Measurements from ENCODE around the gene CCN6. TPM values are rescaled to one million over a fixed set of nuclear protein-coding genes. Genes with fewer than 3 reads are reported as not detected.
"Not testable (repeated sequence)": the region's sequence is repeated elsewhere in the genome, so short reads cannot be mapped to it uniquely, and the experiment has no call there.

The CCN6 gene
- total RNA-seq, 2 experiments from 2014 or later, result 0.21 TPM; not detected in 1

DNA sequence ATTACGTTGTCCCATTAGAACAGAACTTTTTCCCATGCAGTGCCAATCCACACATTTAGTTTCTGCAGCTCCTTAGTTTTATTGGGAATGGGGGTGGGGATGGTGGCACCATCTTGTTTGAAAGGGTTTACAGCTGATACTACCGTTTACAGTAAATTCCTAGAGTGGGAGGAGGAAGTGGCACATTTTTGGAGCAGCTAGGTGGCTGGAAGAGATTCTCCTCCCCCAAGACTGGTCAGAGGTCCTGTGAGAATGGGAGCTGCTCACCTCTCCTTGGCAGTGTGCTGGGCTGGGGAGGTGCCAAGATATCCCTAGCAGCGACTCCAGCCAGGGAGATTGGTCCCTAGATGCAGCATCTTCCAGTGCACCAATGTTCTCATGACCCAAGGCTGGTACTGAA, 12.4 kb upstream of the CCN6 start:
- CTCF ChIA-PET, result interaction anchor here (0.6 to 9.7 kb wide), 18 partner anchors 8 to 782 kb away, joined by 3 to 310 read pairs (median 4); partner anchors contain the start of gene TRAF3IP2
- no peak overlapping the region for H3K4me3 Mint-ChIP-seq
- no peak for DNase-seq
- peak overlapping the region; percentile 98 for H3K27ac Mint-ChIP-seq
- no peaks in the 10 kb centered on the region for H3K27me3 Mint-ChIP-seq (ENCODE audit: low read depth)
- no peaks in the 10 kb centered on the region for H3K36me3 Mint-ChIP-seq (ENCODE audit: low read depth)
- peaks cover 53% of the 10 kb centered on the region for H3K4me1 Mint-ChIP-seq (ENCODE audit: low read depth)
- no peaks in the 10 kb centered on the region for H3K9me3 Mint-ChIP-seq
- intact Hi-C loops (cut with micrococcal nuclease), result loop anchor here (5.0 to 10.0 kb wide), 4 partner anchors 704 to 1027 kb away; partner anchors contain the start of gene SLC16A10

DNA sequence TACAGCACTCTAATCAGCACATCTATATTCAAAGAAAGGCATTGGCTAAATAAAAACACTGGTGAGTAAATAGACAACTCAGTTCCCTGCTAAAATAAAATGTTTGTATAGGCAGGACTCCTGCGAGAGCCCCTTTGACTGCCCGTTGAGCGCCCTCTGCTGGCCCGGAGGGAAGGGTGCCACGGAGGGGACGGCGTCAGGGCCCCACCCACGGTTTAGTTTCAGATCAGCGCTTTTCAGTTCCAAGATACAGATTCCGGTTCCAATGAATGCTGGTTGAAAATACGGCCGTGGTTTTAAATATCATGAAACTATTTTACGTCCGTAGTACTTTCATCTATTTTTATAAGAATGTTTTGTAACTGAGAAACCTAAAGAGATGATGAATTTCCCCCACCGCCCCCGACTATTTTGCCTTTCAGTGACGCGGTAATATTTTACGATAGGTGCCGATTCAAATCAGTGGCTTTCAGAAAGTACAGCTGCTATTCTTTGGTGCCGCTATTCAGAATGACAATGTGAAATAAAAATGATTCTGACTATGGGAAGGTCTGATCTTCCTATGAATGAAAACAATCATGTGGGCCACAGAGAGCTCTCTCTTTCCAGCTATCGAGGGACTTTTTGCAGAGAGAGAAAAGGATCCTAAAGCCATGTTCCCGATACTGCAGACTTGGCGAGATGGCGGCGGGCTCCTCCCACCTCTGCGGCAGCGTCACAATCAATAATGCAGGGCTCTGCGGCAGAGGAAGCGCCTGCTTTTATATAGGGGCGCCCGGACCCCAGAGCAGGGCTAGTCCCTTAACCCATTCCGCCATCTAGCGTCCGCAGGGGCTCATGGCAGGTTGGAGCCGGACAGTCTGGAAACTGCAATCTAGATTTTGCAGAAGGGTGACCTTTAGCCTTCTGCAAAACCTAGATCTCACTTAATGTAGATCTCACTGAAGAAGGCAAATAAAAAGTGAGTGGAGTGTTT, 10.6 kb upstream of the CCN6 start:
- peak; percentile 94 for DNase-seq
- H3K27me3 Mint-ChIP-seq (ENCODE audit: low read depth), result no peaks in the 10 kb centered on the region
- no peaks in the 10 kb centered on the region for H3K36me3 Mint-ChIP-seq (ENCODE audit: low read depth)
- peaks cover 39% of the 10 kb centered on the region for H3K4me1 Mint-ChIP-seq (ENCODE audit: low read depth)
- H3K9me3 Mint-ChIP-seq, result no peaks in the 10 kb centered on the region
- peak overlapping the region; percentile 98 for H3K27ac Mint-ChIP-seq
- peak overlapping the region; percentile 91 for H3K4me3 Mint-ChIP-seq
- CTCF ChIA-PET, result interaction anchor here (0.6 to 9.7 kb wide), 45 partner anchors 8 to 1032 kb away, joined by 3 to 310 read pairs (median 4); partner anchors contain the start of genes CCN6, FAM229B and TUBE1
- intact Hi-C loops (cut with micrococcal nuclease), result loop anchor here (1.0 to 10.0 kb wide), 22 partner anchors 15 to 1029 kb away; partner anchors contain the start of genes FAM229B, FYN, SLC16A10 and TRAF3IP2

DNA sequence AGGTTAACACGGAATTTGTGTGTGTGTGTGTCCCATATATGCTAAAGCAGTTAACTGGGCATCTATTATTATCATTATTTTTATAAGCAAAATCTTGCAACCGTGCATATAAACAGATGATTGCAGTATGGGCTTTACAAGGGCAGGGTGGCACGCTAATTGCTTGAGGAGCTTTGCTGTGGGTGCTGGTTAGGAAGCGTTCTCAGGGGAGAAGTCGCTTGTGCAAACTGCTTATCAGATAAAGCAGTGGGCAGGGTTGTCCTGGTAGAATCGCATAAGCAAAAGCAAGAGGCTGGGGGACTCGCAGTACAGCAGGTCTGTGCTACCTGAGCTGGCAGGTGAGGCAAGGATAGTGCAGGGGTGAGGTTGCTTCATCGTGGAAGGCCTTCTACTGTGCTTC, 9.7 kb upstream of the CCN6 start:
- peak overlapping the region; percentile 91 for H3K4me3 Mint-ChIP-seq

DNA sequence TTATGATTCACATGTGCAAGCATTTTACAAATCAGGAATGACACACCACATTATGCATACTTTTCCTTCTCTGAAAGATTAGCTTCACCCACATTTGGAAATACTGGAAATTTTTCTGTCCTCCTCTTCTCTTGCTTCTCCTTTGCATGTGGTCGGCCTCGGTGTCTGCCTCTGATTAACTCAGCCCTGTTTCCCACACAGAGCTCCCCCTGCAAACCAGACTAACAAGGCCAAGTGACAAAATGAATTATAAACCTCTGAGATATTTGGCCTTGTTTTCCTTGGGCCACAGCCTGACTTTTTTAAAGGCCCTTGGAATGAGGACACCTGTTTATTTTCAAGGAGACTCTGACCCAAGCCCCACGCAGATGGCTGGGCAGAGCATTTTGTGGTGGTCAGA, 9.0 kb upstream of the CCN6 start:
- Mint-ChIP-seq H3K9me3 (no peaks in the 10 kb centered on the region), H3K36me3 (ENCODE audit: low read depth) (no peaks in the 10 kb centered on the region), H3K27ac (no peak overlapping the region), H3K27me3 (ENCODE audit: low read depth) (no peaks in the 10 kb centered on the region), H3K4me3 (no peak overlapping the region), H3K4me1 (ENCODE audit: low read depth) (peaks cover 35% of the 10 kb centered on the region)
- DNase-seq, result no peak
- intact Hi-C loops (cut with micrococcal nuclease), result loop anchor here (5.0 to 10.0 kb wide), 4 partner anchors 708 to 1030 kb away; partner anchors contain the start of gene SLC16A10
- CTCF ChIA-PET, result interaction anchor here (0.9 to 9.7 kb wide), 11 partner anchors 17 to 786 kb away, joined by 3 to 310 read pairs (median 8); partner anchors contain the start of gene TRAF3IP2

More for the DNA sequence above, 9.7 kb upstream of the CCN6 start:
- intact Hi-C loops (cut with micrococcal nuclease), result loop anchor here (5.0 to 10.0 kb wide), 4 partner anchors 707 to 1029 kb away; partner anchors contain the start of gene SLC16A10
- Mint-ChIP-seq H3K36me3 (ENCODE audit: low read depth) (no peaks in the 10 kb centered on the region), H3K9me3 (no peaks in the 10 kb centered on the region), H3K27ac (peak overlapping the region; percentile 98), H3K27me3 (ENCODE audit: low read depth) (no peaks in the 10 kb centered on the region), H3K4me1 (ENCODE audit: low read depth) (peaks cover 40% of the 10 kb centered on the region)
- CTCF ChIA-PET, result interaction anchor here (0.9 to 9.7 kb wide), 13 partner anchors 17 to 785 kb away, joined by 3 to 310 read pairs (median 8); partner anchors contain the start of gene TRAF3IP2
- no peak for DNase-seq

DNA sequence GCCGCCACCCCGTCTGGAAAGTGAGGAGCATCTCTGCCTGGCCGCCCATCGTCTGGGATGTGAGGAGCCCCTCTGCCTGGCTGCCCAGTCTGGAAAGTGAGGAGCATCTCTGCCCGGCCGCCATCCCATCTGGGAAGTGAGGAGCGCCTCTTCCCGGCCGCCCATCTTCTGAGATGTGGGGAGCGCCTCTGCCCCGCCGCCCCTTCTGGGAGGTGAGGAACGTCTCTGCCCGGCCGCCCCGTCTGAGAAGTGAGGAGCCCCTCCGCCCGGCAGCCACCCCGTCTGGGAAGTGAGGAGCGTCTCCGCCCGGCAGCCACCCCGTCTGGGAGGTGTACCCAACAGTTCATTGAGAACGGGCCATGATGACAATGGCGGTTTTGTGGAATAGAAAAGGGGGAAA, 6.4 kb upstream of the CCN6 start:
- peaks cover 14% of the 10 kb centered on the region for H3K4me1 Mint-ChIP-seq (ENCODE audit: low read depth)
- H3K27ac Mint-ChIP-seq; H3K27me3 Mint-ChIP-seq (ENCODE audit: low read depth); H3K36me3 Mint-ChIP-seq (ENCODE audit: low read depth); DNase-seq; H3K9me3 Mint-ChIP-seq; H3K4me3 Mint-ChIP-seq: not testable (repeated sequence)
- CTCF ChIA-PET, result interaction anchor here (0.7 kb wide), 1 partner anchor 97 kb away, joined by 3 read pairs; no protein-coding TSS in a partner anchor
- intact Hi-C loops (cut with micrococcal nuclease), result loop anchor here (10.0 kb wide), 2 partner anchors 963 to 1033 kb away; partner anchors contain the start of gene SLC16A10

DNA sequence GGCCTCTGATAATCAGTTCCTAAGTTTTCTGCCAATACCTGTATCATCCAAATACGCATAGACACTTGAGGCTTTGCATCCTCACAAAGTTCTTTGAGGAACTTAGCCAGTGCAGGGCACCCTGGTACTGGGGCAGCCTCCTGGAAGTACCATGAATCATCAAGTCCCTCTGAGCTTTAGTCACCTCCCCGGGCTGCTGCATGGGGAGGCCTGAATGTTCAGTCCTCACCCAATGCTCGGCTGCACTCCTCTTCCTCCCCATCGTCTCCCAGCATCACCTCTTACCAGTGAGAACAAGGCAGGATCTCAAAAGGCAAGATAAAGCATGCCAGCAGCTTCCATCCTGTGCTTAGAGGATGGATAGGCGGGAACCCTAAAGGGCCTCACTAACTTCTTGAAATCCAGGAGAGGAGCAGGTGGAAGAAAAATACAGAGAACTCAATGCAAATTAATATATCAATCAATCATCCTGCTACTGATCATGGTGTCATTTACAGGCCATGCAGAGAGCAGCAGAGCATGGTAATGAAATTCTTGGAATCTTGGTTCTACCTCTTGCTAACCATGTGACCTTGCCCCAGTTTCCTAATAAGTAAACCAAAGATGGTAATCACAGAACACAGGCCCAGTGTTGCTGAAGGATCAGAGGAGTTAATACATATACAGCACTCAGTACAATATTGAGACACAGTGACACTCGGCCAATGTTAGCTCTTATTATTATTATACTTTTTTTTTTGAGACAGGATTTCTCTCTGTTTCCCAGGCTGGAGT, 4.7 kb upstream of the CCN6 start:
- Mint-ChIP-seq H3K27me3 (ENCODE audit: low read depth) (no peaks in the 10 kb centered on the region), H3K9me3 (no peaks in the 10 kb centered on the region), H3K4me1 (ENCODE audit: low read depth) (peaks cover 5% of the 10 kb centered on the region), H3K4me3 (no peak overlapping the region), H3K36me3 (ENCODE audit: low read depth) (no peaks in the 10 kb centered on the region), H3K27ac (no peak overlapping the region)
- no peak for DNase-seq
- CTCF ChIA-PET, result interaction anchor here (1.0 to 1.9 kb wide), 5 partner anchors 8 to 114 kb away, joined by 3 to 7 read pairs (median 5); partner anchors contain the start of genes FAM229B and TUBE1
- intact Hi-C loops (cut with micrococcal nuclease), result loop anchor here (10.0 kb wide), 2 partner anchors 964 to 1034 kb away; partner anchors contain the start of gene SLC16A10

DNA sequence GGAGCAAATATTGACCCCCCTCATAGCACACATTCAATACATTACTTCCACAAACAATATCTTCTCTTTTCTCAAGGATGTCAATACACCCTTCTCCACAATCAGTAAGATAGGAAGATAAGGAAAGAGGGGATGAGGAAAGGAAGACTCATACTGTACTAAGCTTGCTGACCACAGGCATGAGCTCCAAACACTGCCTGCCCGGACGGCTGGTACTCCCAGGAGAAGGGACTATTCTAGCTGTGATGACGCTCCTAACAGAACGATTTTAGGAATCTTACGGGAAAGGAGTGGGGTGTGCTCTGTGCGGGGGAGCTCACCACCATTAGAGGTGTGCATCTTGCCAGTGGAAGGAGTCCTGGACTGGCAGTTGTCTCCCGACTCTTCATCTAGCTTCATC, 3.9 kb upstream of the CCN6 start:
- H3K9me3 Mint-ChIP-seq, result no peaks in the 10 kb centered on the region
- no peak overlapping the region for H3K4me3 Mint-ChIP-seq
- no peaks in the 10 kb centered on the region for H3K27me3 Mint-ChIP-seq (ENCODE audit: low read depth)
- CTCF ChIA-PET, result interaction anchor here (1.0 to 1.9 kb wide), 8 partner anchors 9 to 354 kb away, joined by 3 to 8 read pairs (median 5); partner anchors contain the start of genes FAM229B and TUBE1
- no peak overlapping the region for H3K27ac Mint-ChIP-seq
- DNase-seq, result no peak
- peaks cover 2% of the 10 kb centered on the region for H3K4me1 Mint-ChIP-seq (ENCODE audit: low read depth)
- intact Hi-C loops (cut with micrococcal nuclease), result loop anchor here (10.0 kb wide), 2 partner anchors 965 to 1035 kb away; partner anchors contain the start of gene SLC16A10
- no peaks in the 10 kb centered on the region for H3K36me3 Mint-ChIP-seq (ENCODE audit: low read depth)

DNA sequence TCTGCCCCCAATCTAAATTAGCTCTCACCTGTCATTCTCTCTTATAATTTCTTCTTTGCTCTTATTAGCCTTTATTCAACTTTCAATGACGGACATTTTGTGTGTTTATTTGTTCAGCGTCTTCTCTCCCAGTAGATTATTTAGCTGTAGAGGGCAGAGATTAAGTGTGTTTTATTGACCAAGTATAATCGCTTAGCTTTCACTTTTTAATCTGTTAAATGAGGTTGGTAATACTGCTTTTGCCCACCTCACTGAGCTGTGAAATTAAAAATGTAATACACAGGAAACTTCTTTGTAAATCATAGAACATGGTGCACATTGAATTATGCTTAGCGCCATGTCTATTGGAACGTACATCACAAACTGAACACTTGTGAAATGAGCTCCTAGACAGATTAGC, 3.5 kb upstream of the CCN6 start:
- Mint-ChIP-seq H3K27ac (no peak overlapping the region), H3K9me3 (no peaks in the 10 kb centered on the region), H3K4me3 (no peak overlapping the region), H3K27me3 (ENCODE audit: low read depth) (no peaks in the 10 kb centered on the region), H3K4me1 (ENCODE audit: low read depth) (peaks cover 2% of the 10 kb centered on the region), H3K36me3 (ENCODE audit: low read depth) (no peaks in the 10 kb centered on the region)
- DNase-seq, result no peak
- intact Hi-C loops (cut with micrococcal nuclease), result no loop called here
- CTCF ChIA-PET, result interaction anchor here (1.2 to 1.9 kb wide), 7 partner anchors 21 to 354 kb away, joined by 4 to 8 read pairs (median 5); partner anchors contain the start of genes FAM229B and TUBE1

DNA sequence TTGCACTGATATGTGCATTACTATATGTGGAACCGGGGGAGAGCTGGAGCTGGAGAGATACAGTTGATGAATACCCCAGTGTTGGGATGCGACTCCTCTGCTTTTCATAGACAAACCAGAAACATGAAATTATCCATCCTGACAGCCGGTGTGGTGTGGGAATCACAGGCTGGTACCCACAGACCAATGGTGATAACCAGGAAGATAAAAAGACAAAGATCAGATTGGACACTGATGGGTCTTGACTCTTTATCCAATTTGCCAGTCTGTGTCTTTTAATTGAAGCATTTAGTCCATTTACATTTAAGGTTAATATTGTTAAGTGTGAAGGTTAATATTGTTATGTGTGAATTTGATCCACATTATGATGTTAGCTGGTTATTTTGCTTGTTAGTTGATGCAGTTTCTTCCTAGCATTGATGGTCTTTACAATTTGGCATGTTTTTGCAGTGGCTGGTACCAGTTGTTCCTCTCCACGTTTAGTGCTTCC, 2.6 kb upstream of the CCN6 start:
- DNase-seq; H3K27ac Mint-ChIP-seq; H3K4me1 Mint-ChIP-seq (ENCODE audit: low read depth); H3K9me3 Mint-ChIP-seq; intact Hi-C loops (cut with micrococcal nuclease); H3K27me3 Mint-ChIP-seq (ENCODE audit: low read depth); H3K36me3 Mint-ChIP-seq (ENCODE audit: low read depth); H3K4me3 Mint-ChIP-seq: not testable (repeated sequence)
- CTCF ChIA-PET, result interaction anchor here (1.2 to 1.9 kb wide), 7 partner anchors 22 to 355 kb away, joined by 4 to 8 read pairs (median 5); partner anchors contain the start of genes FAM229B and TUBE1

DNA sequence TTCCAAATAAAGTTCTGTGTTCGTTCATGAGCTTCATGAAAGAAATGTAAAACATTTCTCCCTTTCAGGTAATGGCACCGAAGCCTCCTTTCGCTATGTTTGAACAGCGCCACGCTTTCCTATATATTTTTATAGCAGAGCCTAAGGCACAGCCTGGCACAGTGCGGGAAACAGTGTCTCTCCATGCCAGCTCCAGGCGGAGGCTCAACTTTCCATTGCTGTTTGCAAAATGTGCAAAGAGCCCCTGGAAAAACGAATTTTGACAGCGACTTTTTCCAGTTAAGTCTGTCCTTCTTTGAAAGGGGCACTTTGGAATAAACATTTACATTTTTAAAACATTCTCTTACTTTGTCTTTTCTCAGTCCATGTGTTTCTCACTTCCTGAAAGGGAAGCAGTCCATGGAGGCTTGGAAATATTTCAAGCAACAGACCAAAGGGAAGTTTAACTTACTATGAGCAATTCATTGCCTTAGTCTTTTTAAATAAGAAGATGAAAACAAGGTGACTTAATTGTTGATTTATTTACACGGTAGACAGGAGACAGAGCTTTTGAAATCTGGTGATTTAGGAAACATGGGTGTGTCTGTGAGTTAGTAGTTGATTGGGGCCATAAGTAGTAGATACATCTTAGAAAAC, 769 bp downstream of the CCN6 start:
- CTCF ChIA-PET, result interaction anchor here (0.9 to 1.4 kb wide), 3 partner anchors 11 to 109 kb away, joined by 3 to 6 read pairs (median 4); no protein-coding TSS in a partner anchor
- H3K27me3 Mint-ChIP-seq (ENCODE audit: low read depth), result no peaks in the 10 kb centered on the region
- no peaks in the 10 kb centered on the region for H3K36me3 Mint-ChIP-seq (ENCODE audit: low read depth)
- H3K27ac Mint-ChIP-seq, result no peak overlapping the region
- no peak overlapping the region for H3K4me3 Mint-ChIP-seq
- no peaks in the 10 kb centered on the region for H3K4me1 Mint-ChIP-seq (ENCODE audit: low read depth)
- no peak for DNase-seq
- intact Hi-C loops (cut with micrococcal nuclease), result no loop called here
- H3K9me3 Mint-ChIP-seq, result no peaks in the 10 kb centered on the region
